GM19238 (cell line): ENCODE results near the gene AGAP3.
A peak's percentile ranks its signal among the peaks of the same experiment; 100 is the strongest.
"Not testable (repeated sequence)": the region's sequence is repeated elsewhere in the genome, so short reads cannot be mapped to it uniquely, and the experiment has no call there.

Experiments used
- DNase-seq: peaks from one replicate; pipeline ENCODE4 v3.0.0; 2011; ENCODE audit warnings: low spot score; ENCODE audit not compliant: insufficient read length

The AGAP3 gene

DNA sequence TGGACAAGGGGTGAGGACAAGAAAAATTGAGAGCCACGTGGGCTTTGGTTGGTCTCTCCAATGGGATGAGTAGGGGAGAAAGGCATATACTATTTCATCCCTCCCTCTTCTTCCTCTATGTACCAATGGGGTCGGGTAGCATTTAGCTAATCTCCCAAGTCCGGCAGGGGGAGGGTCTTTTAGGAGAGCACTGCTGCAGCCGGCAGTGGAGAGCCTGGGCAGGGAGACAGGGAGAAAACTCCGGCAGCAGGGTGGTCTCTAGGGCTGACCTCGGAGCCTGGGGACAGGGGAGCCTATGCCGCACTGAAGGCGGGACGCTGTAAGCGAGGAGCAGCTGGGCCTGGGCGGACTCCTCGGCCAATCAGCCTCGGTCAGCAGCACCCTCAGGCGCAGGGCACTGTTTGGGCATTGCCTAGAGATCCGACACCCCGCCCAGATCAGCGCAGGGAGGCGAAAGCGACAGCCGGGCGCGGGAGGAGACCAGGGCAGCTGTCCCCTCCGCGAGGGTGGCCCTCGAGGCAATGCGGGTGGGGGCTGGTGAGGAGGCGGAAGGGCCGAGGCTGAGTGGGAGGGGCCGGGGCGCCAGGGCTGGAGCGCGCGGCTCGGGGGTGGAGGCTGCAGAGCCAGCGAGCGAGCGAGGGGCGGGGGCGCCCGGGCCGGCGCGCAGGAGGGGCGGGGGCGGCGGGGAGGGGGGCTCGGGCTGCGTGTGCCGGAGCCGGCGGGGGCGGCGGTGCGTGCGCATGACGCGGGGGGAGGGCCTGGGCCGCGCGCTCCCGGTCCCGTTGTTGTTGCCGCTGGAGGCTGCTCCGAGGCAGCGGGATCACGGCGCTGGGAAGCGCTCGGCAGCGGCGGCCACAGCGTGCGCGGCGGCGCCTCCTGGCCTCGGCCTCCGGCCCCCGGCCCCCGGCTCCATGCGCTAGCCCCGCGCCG lies at the start of gene AGAP3:
TSS of gene AGAP3 (plus strand) at position 785 of the 930 bp plus-strand sequence. CDS start 267 bp downstream, outside the sequence.
- DNase-seq: peak; percentile 94

DNA sequence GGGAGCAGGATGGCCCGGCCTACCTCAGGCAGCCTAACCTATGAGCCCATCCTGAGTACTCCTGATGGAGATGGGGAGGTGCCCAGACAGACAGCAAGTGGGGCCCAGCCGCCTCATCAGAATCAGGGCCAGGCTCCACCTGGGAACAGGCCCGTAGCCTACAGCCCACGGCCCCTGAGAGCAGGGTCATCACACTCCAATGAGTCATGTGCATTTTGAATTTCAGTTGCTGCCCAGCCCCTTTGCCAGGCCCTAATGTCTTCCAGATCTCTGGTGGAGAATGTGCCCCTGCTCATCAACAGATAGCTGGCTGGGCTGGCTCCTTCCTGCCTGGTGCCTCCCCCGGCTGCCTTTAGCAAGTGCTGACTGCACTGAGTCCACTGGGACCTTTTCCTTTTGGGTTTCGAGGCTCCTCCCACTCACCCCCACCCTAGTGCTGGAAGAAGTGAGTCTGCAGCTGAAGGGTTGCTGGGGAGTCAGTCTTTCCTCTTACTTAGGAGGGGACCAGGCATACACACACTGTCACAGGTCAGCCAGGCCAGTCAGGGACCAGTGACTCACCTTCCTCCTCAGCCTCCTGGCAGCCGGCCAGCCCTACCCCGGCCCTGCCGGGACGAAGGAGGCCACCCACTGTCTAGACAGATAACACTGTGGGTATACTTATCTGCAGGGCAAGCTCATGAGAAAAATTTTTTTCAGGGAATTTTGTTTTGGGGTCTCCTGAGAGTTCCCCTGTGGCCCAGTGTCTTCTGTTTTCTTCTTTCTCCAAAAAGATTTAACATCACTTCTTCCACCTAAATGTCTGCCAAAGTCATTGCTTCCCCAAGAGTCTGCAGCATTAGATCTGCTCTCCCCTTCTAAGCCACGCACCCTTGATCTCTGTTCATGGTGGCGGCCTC lies 47.1 kb upstream of the AGAP3 start:
- no peak for DNase-seq

GRCh38 chr7:151039850-151040548 lies 46.3 kb upstream of the AGAP3 start:
- DNase-seq: no peak

DNA sequence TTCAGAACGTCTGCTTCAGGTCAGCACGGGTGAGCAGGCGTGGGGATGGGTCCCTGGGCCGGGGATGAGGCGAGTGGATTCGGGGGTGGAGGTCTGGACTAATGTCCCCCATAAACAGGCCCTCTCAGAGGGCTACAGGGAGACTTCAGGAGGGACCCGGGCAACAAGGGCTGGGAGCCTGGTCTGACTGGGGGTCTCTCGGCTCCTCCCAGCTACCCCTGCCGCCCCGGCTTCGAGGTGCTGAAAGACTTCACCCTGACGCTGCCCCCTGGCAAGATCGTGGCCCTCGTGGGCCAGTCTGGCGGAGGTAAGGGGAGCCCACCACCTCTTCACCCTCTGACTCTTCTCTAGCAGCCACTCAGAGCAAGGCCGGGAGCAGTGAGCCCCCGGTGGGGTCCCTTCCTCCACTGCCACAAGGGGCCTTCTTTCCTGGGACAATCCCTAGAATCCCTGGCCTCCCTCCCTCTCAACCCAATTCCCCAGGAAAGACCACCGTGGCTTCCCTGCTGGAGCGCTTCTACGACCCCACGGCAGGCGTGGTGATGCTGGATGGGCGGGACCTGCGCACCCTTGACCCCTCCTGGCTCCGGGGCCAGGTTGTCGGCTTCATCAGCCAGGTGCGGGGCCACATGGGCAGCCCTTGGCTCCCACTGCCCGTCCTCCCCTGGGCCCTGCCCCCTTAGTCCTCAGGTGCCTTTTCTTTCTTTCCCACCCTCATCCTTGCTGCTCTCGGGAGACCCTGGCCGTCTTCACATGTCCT lies 45.5 kb upstream of the AGAP3 start:
- no peak for DNase-seq

DNA sequence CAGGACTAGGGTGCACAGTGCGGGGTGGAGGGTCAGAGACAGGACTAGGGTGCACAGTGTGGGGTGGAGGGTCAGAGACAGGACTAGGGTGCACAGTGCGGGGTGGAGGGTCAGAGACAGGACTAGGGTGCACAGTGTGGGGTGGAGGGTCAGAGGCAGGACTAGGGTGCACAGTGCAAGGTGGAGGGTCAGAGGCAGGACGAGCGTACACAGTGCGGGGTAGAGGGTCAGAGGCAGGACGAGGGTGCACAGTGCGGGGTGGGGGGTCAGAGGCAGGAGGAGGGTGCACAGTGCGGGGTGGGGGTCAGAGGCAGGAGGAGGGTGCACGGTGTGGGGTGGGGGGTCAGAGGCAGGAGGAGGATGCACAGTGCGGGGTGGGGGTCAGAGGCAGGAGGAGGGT lies 42.8 kb upstream of the AGAP3 start:
- DNase-seq: not testable (repeated sequence)

DNA sequence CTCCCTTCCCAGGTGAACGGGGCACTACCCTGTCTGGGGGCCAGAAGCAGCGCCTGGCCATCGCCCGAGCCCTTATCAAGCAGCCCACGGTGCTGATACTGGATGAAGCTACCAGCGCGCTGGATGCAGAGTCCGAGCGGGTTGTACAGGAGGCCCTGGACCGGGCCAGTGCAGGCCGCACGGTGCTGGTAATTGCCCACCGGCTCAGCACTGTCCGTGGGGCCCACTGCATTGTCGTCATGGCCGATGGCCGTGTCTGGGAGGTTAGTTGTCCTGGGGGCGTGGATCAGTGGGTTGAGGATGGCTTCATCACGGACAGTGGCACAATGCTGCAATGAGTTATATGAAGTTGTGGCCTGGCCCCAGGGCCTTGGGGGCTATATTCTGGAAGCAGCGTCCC lies 42.3 kb upstream of the AGAP3 start:
- no peak for DNase-seq

DNA sequence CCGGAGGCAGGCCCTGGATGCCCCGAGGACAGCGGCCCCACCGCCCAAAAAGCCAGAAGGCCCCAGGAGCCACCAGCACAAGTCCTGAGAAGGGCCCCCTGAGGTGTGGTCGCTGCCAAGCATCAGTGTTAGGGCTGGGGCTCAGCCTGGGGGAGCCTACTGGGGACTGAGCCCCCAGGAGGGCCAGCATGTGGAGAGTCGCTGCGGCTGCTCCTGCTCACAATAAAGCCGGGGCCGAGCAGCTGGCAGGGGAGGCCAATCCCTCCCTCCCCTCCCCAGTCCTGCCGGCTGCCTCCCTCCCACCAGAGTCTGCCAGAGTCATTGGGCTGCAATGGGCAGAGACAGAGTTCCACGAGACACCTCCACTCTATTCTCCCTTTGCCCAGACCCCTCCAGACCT lies 41.0 kb upstream of the AGAP3 start:
- DNase-seq: no peak

GRCh38 chr7:151045967-151046366 lies 40.3 kb upstream of the AGAP3 start:
- DNase-seq: no peak

DNA sequence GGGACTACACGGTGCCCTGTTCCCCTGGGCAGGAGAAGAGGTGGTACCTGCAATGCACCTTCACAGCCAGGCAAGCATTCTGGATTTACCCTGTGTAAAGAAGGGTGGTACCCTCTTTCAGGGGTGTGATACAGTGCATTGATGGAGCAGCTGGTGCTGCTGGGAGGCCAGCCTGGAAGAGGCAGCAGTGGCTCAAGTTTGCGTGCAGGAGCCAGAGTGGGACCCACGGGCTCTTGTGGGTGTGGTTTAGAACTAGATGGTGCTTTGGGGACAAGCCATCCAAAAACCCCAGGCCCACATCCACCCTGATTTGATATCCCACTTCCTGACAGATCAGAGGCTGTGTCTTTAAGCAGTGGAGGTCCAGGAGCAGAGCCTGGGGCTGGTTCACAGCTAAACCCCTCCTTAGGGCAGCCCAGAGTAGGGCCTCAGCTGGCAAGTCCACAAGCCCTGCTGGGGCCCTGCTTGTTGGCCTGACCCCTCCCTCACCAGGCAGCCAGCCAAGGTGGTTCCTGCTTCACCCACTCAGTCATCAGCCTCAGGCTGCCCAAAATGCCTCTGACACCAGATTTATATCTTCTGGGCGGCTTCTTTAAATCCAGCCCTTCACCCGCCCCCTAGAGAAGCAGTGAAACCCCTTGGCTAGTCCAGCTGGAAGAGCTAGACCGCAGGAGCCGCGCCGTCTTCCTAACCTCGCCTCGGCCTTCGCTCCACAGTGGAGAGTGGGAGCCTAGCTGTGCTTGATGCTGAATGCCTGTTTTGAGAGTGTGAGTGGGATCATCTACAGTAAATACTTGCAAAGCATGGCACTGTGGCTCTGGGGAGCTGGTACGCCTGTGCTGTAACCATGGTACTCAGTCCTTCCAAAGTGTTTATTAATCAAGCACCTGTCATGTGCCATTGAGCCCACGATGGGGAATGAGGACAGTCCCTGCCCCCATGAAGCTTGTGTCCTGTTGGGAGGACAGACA lies 39.4 kb upstream of the AGAP3 start:
- no peak for DNase-seq

DNA sequence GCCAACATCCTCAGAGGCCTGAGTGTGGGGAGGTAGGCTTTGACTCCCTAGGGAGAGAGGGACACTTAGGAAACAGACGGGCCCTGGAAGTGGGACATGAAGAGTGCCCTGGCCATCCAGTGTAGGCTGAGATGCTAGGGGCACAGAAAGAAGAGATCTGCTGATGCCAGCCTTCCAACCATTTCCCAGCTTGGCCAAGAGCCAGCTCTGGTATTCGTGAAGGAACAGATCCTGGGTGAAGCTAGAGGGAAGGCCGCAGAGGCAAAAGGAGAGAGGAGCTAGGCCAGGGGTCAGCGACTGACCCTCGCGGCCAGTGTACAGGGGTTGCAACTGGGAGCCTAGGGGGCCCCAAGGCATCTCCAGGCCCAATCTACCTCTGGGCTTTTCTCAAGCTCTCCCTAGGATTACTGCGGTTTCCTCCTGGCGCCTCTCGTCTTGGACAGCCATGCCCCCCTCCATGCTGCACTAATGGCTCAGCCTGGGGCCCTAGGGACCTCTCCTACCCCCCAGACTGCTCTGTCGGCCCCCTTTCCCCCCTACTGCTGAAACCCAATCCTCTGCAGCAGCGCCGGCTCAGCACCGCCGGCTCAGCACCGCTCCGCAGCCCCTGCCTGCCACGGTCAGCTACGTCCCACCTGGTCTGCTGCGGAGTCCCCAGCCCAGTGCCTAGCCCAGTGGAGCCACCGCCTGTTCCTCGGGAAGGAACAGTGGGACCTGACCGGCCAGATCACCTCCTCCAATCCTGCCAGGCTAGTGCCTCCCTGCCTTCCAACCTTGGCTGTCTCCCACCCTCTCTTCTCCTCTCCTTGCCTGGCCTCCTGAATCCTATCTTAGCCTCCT lies 38.1 kb upstream of the AGAP3 start, which contains the start of gene ASIC3:
TSS of gene ASIC3 (plus strand) at position 556 of the 840 bp plus-strand sequence. CDS start 355 bp downstream, outside the sequence.
- DNase-seq: no peak

- DNase-seq: no peak
These were observed 37.3 kb upstream of the AGAP3 start for GRCh38 chr7:151048911-151049463.

GRCh38 chr7:151051108-151051507 lies 35.2 kb upstream of the AGAP3 start:
- DNase-seq: no peak

GRCh38 chr7:151053096-151053495 lies 33.2 kb upstream of the AGAP3 start:
- no peak for DNase-seq

- no peak for DNase-seq
These were observed 32.5 kb upstream of the AGAP3 start for GRCh38 chr7:151053751-151054150.

GRCh38 chr7:151056283-151056665 lies 30.0 kb upstream of the AGAP3 start:
- no peak for DNase-seq

DNA sequence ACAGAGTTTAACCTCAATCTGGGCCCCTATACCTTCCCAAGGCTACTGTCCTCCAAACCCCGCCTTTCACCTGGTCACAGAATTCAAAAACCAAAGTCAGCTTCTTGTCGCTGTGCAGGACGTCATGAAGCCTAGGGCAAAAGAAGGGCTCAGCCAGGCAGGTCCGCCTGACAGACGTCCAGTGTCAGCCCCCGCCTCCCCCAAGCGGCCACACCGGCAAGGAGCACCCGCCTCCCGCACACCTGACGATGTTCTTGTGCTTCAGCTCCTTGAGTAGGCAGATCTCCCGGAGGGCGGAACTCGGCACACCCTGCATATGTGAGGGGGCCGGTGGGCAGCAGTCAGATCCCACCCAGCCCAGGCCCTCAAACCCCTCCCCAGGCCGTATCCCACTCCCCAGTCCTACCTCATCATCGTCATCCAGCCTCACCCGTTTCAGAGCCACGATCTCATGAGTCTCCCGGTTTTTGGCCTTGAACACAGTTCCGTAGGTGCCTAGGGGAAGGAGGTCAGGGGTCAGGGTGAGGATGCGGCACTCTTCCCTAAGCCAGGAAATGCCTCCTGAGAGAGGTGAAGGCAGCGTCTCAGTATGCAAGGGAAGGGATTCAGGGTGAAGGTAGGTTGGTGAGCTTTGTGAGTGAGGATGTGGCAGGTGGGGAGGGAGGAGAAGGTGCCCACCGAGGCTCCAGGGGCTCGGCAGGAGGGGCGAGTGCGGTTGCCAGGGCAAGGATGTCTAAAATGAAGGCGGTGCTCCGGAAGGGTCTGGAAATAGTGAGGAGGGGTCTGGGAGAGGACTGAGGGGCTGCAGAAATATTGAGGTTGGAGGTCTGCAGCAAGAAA lies 29.4 kb upstream of the AGAP3 start:
- DNase-seq: no peak

GRCh38 chr7:151057506-151057988 lies 28.7 kb upstream of the AGAP3 start, which contains the start of gene CDK5:
Gene CDK5 (minus strand): TSS chr7:151057897. CDS start chr7:151057848, 49 bp downstream.
- no peak for DNase-seq
